K562 (cell line): ENCODE results near the gene RAB3D.

Experiments
- CAMTA2 ChIP-seq: fragments of 250-450 bp; sonication (Bioruptor Pico); conservative IDR thresholded peaks from 2 replicates; pipeline ENCODE4 v1.5.1; 2022
- CTCF ChIP-seq, 3 experiments: IDR thresholded peaks in 2 of 3; conservative IDR thresholded peaks in 1 of 3; 2 replicates each; pipeline ENCODE4 v1.5.1; 2011 to 2012; ENCODE audit warnings: low read length in 3 of 3, mild to moderate bottlenecking in 3 of 3, control low read depth in 2 of 3, improper control_type of control experiment in 1 of 3, inconsistent platforms in 1 of 3, low read depth in 1 of 3, mixed read lengths in 1 of 3, moderate library complexity in 1 of 3; ENCODE audit not compliant: insufficient read depth in 2 of 3
- MXI1 ChIP-seq: IDR thresholded peaks from 2 replicates; pipeline ENCODE4 v1.6.1; 2011; ENCODE audit warnings: low read depth, mild to moderate bottlenecking, improper control_type of control experiment, low read length
- POLR2A ChIP-seq: fragments of 450-650 bp; conservative IDR thresholded peaks from 2 replicates; pipeline ENCODE4 v1.6.1; 2016

DNA sequence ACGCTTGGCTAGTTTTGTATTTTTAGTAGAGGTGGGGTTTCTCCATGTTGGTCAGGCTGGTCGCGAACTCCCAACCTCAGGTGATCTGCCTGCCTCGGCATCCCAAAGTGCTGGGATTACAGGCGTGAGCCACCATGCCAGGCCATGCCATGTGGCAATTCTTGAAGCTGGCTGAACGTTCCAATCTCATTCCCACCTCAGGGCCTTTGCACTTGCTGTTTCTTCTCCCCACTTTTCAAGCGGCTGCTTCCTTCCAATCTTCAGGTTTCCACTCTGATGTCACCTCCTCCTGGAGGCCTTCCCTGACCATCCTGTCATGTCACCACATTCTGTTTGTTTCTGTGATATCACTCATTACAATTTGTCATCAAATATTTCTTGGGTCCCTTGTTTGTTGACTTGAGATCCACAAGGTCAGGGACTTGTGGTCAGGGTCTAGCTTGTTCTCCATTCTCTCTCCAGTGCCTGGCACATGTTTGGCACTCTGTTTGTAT is 40.4 kb upstream of the RAB3D start:
- no peak for TF ChIP-seq MXI1
- no peak for TF ChIP-seq CTCF (IDR thresholded peaks at IDR 0.05 in 2 of 3, conservative IDR thresholded peaks at IDR 0.05 in 1 of 3; ENCODE audit: insufficient read depth in 2 of 3, low read depth in 1 of 3, low read length in 3 of 3)
- TF ChIP-seq CAMTA2 (CRISPR knock-in tag) = no peak
- TF ChIP-seq POLR2A = no peak
